Measurements from ENCODE around the gene MAPKAP1. TPM values are rescaled to one million over a fixed set of nuclear protein-coding genes. Genes with fewer than 3 reads are reported as not detected.
"Not testable (repeated sequence)": the region's sequence is repeated elsewhere in the genome, so short reads cannot be mapped to it uniquely, and the experiment has no call there.

MAPKAP1 gene
- total RNA-seq, 1 donor from 2014 or later, result 81.3 TPM

DNA sequence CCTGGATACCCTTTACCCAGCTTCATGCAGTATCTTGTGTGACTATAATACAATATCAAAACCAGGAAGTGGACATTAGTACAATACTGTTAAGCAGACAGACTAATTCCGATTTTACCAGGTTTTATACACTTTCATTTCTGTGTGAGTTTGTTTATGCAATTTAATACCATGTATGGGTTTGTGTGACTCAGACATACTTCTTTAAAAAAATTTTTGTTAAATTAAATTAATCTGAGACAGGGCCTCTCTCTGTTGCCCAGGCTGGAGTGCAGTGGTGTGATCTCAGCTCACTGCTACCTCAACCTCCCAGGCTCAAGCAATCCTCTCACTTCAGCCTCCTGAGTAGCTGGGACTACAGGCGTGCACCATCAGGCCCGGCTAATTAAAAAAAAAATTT lies 288.6 kb downstream of the MAPKAP1 start:
- DNase-seq (ENCODE audit: low read depth, low spot score), result no peak

DNA sequence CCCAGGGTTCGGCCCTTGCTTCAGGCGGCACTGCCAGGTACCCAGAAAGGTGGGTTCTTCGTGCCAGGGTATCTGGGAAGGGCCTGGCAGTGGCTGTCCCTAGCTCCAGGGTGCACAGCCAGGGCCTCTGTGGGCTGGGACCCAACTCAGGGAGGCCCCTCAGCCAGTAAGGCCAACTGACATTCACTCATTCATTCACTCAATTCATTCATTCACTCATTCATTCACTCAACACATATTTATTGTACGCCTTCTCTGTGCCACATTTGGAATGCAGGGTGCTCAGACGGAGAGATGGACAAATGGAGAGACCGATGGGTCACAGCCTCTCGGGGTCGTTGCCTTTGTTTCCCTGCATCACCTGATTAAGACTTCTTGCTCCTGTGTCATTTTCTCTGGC lies 290.5 kb downstream of the MAPKAP1 start:
- no peak for DNase-seq (ENCODE audit: low read depth, low spot score)

DNA sequence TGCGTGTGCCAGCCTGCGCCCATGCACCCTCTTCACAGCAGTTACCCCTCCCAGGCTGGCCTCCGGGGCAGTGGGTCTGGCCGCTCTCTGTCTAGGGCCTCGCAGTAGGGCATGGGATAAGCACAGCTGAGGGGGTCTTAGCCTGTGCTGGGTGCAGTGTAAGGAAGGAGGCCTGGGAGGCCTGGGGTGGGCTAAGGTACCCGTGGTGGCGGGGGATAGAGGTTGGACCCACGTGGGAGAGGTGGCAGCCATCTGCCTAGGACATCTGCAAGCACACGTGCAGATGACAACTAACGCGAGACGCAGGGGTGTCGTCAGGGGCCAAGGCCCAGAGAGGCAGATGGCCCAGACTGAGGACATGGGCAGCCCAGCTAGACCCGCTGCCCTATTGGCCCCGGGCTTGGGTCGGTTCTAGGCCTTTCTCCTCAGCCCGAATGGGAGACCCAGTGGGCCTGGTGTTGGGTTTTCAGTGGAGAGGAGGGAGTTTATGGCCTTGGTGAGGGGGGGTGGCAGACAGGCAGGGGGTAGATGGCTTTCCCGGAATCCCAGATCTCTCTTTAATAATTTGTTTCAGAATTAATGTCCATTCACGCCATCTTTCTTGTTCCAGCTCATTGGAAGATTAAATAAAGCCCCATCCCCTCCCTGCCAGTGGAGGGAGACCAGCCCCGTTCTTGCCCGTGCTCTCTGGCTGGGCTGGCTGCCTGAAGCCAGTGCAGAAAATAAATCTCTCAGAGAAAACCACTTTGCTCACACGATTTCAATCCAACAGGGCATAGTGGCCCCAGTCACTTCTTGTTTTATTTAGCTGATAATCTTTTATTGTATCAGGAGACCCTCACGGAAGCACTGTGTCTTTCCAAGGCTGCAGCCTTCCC lies 291.2 kb downstream of the MAPKAP1 start:
- DNase-seq (ENCODE audit: low read depth, low spot score), result no peak

DNA sequence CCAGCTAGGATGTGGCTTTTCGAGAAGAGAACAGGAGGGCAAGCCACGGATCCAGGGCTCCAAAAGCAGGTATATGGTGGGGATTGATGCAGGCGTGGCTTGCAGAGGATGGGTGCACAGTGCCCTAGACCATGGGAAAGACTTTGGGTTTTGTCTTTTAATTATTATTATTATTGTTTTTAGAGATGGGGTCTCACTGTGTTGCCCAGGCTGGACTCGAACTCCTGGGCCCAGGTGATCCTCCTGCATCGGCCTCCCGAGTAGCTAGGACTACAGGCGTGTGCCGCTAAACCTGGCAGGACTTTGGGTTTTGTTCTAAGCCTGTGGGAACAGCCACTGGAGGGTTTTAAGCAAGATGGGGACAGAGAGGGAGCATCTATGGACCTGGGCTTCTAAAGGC lies 293.4 kb downstream of the MAPKAP1 start:
- DNase-seq (ENCODE audit: low read depth, low spot score), result no peak

DNA sequence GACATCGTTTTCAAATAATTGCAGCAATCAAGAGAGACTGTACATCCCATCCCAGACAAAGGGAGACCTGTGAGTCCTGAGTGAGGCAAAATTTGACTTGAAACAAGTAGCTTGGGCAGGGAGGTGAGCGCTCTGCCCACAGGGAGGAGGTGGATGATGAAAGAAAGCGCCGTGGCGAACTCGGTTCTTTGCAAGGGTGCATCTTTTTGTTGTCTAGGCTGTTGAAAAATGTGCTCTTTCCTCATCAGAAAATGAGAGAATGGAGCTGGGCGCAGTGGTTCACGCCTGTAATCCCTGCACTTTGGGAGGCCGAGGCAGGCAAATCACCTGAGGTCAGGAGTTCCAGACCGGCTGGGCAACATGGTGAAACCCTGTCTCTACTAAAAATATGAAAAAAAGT lies 294.8 kb downstream of the MAPKAP1 start:
- DNase-seq (ENCODE audit: low read depth, low spot score), result no peak

DNA sequence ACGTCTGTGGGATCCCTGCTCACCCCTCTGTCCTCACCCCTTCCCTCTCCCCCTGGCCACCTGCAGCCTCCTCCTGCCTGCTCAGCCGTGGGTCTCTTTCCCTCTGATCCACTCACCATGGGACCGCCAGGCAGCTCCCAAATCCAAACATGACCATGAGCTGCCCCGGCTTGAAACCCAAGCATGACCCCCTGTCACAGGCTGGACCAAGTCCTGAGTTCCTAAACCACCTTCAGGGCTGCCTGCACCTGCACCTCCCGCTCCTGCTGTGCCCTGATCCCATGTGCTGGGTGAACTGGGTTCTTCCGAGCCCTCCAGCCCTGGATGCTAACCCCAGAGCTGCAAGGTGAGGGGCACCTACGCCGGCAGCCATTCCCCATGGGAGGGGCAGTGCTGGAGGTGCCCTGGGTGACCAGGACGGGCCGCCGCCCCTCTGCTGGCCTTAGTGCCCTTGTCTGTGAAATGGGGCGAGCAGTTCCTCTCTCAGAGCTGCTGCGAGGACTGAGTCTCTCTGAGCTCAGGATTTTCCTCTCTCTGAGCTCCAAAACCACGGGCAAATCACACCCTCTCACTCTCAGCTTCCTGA lies 295.7 kb downstream of the MAPKAP1 start:
- DNase-seq (ENCODE audit: low read depth, low spot score), result no peak

DNA sequence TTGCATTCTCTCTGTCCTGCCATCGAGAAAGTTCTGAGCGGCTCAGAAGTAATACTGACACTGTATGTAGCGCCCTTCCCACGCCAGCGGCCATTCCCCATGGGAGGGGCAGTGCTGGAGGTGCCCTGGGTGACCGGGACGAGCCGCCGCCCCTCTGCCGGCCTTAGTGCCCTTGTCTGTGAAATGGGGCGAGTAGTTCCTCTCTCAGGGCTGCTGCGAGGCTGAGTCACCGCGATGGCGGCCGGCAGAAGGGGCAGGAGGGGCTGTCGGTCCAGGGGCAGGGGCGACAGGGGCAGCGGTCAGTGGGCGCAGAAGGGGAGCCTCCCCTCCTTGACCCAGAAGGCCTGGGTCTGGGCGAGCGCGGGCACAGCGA lies 296.5 kb downstream of the MAPKAP1 start:
- DNase-seq (ENCODE audit: low read depth, low spot score), result no peak

DNA sequence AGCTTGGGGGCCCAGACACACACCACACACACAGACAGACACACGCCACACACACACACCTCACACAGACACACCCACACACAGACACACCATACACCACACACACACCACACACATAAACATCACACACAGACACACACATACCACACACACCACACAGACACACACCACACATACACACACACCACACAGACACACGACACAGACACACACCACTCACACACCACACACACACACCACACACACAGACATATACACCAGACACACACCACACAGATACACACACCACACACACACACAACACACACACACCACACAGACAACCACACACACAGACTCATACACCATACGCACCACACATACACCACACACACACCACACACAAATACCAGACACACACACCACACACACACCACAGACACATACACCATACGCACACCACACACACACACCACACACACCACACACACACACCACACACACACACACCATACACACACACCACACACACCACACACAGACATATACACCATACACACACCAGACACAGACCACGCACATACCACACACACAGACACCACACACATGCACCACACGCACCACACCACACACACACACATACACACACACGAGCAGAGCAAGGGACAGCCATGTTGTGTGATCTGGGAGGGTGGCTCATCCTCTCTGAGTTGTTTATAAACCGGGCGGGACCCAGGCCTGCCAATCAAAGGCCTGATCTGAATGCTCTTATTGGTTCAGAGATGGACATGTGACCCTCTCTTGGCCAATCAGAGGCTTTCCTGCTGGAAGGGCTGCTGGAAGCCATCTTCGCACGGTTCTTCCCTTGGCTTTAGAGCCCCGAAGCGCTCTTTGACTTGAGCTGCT lies 297.1 kb downstream of the MAPKAP1 start:
- no peak for DNase-seq (ENCODE audit: low read depth, low spot score)

DNA sequence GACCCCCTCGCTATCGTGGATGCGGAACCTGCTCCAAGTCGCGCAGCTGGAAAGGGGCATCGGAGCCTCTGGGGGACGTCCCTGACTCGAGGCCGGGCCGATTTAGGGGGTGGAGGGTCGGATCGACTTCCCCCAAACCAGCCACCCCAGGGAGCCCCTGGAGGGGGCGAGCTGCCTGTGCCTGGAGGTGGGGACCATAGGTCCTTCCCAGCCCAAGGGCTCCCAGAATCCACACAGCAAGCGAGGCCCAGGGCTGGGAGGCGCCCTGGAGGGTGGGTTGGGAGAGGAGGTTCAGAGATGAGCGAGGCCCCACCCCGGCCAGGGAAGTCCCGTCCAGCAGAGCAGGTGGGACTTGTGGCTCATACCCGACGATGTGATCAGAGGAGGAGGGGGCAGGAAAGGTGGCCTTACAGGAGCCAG lies 297.8 kb downstream of the MAPKAP1 start:
- no peak for DNase-seq (ENCODE audit: low read depth, low spot score)

DNA sequence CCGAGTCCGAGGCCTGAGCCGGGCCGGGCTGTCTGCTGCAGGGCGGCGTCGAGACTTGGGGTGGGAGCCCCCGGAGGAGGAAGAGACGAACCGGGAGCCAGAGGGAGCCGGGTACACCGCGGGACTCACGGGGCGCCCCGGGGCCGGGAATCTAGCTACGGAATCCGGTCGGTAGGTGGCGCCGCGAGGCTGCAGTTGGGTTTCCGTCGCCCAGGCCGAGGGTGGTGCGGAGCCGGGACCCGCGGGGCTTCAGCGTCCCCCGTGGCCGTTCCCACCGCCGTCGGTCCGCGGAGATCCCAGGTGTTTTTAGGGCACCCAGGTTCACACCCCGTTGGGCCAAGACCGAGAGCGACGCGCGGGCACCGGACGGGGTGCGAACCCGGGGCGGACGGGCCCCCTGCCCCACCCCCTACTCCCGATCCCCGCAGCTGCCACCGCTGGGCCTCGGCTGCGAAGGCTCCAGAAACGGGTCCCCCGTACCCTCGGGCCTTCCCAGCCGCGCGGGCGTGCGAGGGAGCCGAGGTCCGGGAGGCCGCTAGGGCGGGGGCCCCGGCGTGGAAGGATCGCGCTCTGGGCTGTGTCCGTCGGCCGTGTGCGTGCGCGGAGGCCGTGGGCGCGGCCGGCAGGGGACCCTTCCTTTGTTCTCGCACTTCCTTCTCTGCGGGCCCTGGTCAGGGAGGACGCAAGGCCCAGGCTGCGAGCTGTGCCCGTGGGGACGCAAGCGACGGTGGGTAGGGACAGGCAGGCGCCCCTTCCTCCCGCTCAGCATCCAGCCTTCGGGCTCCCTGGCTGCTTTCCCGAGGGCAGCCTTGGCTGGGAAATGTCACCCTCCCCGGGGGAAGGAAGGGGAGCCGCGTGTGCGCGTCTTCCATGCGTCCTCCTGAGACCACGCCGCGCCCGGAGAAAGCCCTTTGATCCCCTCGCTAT lies 298.8 kb downstream of the MAPKAP1 start:
- DNase-seq (ENCODE audit: low read depth, low spot score), result no peak

DNA sequence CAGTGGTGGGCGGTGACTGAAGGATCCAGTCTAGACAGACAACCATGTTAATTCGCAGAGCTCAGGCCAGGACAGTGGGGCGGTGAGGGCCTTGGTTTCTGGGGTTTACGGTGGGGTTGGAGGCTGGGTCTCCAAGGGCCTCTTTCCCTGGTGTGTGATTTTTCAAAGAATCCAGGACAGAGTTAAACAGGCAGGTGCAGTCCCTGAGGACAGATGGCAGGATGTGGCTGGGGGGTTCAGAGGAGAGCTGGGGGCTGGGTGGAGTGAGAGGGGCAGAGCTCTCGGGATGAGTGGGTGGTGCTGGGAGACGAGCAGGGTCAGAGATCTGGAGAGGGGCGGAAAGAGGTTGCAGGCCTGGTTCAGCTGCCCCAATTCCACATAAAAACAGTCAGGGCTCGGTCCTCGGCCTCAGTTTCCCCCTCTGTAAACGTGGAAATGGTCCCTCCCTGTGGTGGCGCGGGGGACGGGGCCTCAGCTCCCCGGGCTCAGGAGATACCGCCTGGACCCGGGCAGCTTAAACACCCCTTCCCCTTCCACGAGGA lies 299.5 kb downstream of the MAPKAP1 start:
- no peak for DNase-seq (ENCODE audit: low read depth, low spot score)

DNA sequence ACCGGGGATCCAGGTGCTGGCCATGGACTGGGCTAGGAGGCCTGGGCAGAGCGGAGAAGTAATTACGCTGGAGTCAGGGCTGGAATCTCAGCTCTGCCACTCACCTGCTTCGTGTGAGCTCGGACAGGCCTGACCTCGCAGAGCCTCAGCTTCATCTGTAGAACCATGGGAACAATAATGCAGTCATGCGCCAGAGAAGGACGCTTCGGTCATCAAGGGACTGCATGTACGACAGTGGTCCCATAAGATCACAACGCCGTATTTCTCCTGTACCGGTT lies 300.3 kb downstream of the MAPKAP1 start:
- DNase-seq (ENCODE audit: low read depth, low spot score), result no peak

DNA sequence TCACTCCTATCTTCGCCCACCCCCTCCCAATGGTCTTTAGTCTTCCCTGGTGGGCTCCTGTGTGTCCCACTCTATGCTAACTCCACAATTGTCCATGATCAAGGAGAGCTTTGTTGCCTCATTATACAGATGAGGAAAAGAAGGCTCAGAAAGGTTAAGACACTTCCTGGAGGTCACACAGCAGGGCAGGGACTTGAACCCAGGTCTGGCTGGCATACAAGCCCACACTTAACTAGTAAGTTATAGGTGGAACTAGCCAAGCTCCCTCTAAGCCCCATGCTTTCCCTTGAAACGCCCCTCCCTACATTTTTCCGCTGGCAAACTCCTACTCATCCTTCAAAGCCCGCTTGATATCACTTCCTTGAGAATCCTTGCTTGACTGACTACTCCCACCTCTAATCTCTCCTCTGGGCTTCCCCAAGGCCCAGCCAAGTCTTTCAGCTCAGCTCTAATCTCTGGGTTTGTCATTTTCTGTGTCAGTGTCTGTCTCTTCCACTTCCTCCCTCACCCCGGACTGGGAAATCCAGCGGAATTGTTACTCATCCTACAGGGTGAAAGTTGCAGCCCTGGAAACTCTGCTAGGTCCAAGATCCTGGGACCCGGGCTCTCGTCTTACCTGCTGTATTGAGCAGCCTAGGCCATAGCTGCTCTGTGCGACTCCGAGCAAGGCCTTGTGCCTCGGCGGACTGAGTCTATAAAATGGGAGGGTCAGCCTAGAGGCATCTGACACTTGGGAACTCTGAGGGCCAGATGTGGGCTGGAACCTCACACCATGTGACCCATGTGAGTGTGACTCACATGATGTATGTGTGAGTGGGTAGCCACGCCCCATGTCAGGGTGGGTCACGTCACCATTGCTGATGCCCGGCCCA lies 300.8 kb downstream of the MAPKAP1 start:
- DNase-seq (ENCODE audit: low read depth, low spot score), result no peak

DNA sequence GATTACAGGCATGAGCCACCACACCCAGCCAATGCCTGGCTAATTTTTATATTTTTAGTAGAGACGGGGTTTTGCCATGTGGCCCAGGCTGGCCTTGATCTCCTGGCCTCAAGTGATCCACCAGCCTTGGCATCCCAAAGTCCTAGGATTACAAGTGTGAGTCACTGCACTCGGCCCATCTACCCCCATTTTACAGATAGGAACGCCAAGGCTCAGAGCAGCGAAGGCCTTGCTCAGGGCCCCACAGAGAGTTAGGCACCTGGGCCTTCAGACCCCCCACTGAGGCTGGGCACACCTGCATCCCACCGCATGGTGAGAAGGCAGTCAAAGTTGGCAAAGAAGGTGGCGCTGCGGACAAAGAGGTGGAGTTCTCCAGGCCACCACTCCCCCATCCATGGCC lies 302.3 kb downstream of the MAPKAP1 start:
- DNase-seq (ENCODE audit: low read depth, low spot score), result no peak

DNA sequence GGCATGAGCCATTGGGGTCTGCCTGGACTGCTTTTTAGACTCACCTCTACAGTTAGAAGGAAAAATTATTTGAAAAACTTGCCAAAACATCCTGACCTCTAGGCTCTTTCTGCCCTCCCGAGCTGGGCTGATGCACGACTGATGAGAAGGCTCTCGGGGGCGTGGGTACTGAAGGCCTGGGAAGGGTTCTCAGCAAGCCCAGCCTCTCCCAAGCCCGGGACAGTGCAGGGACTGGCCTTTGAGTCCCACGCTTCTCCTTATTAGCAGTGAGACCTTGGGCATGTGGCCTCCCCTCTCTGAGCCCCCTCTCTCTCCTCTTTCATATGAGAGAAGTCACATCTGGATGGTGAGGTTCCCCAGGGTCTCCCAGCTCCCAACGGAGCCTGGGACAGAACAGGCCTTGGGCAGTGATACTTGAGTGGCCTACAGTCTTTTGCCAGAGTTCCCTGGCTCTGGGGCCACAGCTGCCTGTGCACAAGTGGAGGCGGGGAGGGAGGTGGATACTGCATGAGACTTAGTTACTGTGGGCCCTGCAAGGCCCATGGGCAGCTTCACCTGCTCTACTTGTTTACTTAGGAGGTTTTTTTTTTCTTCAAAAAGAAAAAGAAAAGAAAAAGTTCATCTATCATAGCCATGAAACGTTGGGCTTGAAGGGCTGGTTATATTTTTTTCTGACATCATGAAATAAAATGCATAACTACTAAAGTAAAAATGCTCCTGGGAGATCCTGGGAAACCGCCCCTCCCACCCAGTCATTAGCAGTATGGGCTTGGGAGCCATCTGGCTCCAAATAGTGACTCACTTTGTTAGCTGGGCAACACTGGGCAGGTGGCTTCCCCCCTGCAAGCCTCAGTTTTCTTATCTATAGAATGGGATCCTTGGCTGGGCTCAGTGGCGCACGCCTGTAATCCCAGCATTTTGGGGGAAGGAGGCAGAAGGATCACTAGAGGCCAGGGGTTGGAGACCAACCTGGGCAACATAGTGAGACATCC lies 306.0 kb downstream of the MAPKAP1 start:
- DNase-seq (ENCODE audit: low read depth, low spot score), result no peak

DNA sequence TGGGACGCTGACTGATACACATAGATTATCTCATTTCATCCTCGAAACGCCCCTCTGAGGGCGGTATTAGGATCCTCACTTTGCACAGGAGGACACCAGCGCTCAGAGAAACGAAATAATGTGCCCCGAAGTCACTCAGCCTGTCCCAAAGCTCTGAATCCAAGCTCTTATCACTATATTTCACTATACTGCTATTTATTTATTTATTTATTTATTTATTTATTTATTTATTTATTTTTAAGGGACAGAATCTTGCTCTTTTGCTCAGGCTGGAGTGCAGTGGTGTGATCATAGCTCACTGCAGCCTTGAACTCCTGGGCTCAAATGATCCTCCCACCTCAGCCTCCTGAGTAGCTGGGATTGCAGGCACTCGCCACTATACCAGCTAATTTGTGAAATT lies 306.8 kb downstream of the MAPKAP1 start:
- DNase-seq (ENCODE audit: low read depth, low spot score), result not testable (repeated sequence)

DNA sequence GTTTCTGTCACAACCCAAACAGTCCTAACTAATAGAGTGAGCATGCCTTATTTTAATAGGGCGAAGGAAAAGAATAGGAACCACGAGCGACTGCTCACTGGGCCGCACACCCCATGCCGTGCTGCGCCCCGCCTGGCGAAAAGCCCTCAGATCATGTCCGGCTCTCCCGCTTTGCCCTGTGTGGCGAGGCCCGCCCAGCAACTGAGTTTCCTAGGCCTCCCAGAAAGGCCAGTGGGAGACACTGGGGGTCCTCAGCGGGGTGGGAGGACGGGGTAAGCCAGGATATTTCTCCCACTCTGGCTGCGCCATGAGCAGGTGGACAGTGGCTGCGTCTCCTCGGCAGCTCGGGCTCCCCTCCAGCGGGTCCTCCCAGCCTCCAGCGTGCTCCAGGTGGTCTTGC lies 307.3 kb downstream of the MAPKAP1 start:
- DNase-seq (ENCODE audit: low read depth, low spot score), result no peak

DNA sequence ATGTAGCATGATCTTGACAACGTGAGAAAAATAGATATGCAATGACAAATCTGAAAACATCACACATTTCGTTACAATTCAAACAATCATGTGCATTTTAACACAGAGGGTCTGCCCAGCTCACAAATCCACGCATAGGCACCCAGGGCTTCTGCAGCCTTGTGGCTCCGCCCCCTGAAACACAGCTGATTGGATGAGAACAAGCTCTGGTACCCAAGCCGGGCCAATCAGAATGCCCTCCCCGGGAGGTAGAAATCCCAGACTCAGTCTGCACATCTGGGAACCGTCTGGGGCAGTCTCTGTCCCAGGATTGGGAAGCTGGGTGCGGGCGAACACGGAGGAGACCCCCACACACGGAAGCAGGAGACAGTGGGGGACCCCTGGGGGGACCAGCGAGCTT lies 307.8 kb downstream of the MAPKAP1 start:
- DNase-seq (ENCODE audit: low read depth, low spot score), result no peak

DNA sequence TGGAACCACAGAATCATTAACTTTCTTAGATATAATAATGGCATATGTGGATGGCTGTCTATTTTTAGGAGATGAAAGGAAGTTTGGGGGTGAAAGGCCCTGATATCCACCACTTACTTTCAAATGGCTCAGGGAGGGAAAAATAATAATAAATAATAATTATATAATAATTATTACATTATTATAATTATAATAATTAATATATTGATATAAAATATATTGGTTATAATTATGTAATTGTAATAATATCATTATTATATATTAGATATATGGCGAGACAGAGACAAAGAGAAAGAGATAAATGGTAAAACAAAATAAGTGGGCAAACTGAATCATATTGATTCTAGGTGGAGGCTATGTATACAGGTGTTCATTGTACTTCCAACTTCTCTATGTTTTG lies 308.8 kb downstream of the MAPKAP1 start:
- DNase-seq (ENCODE audit: low read depth, low spot score), result no peak
